H1 (cell line): ENCODE results near the gene BEX3. TPM values are rescaled to one million over a fixed set of nuclear protein-coding genes. Genes with fewer than 3 reads are reported as not detected.

Experiments used
- CTCF ChIA-PET: fragments of 300-600 bp; sonication (Branson Sonifier 250); formaldehyde crosslinking; loops from one replicate; lab custom pipeline; 2021; ENCODE audit not compliant: partially characterized antibody; lab: Charles Lee
- POLR2A ChIA-PET: fragments of 300-600 bp; sonication (Branson Sonifier 250); formaldehyde crosslinking; loops from one replicate; lab custom pipeline; 2021; ENCODE audit warnings: inconsistent platforms; ENCODE audit not compliant: partially characterized antibody; lab: Charles Lee
- DNase-seq, 2 experiments: peaks; one replicate each; pipeline versions ENCODE4 v3.0.0 to v3.0.0-alpha.2; 2010 to 2022; ENCODE audit warnings: low spot score in 2 of 2, low read depth in 1 of 2, mixed read lengths in 1 of 2
- FAIRE-seq: peaks from 2 replicates; lab custom pipeline; 2011; peaks lifted over from hg19 to GRCh38; lab: Jason Lieb, UNC
- H2AFZ ChIP-seq: 2 replicates; pipeline ENCODE4 v1.8.1; 2012; ENCODE audit warnings: low read length, inconsistent platforms
- H2AK5ac ChIP-seq: 2 replicates; pipeline ENCODE4 v1.6.1; 2013; ENCODE audit warnings: low read depth, low read length
- H2BK120ac ChIP-seq: replicated peaks from 2 replicates; pipeline ENCODE3; 2013; ENCODE audit warnings: low read depth, low read length, inconsistent platforms
- H2BK12ac ChIP-seq: 2 replicates; pipeline ENCODE4 v1.6.1; 2013; ENCODE audit warnings: low read depth, low read length
- H2BK15ac ChIP-seq: 2 replicates; pipeline ENCODE4 v1.6.1; 2013; ENCODE audit warnings: low read length
- H2BK20ac ChIP-seq: 2 replicates; pipeline ENCODE4 v1.6.1; 2013; ENCODE audit warnings: low read length
- H2BK5ac ChIP-seq: 2 replicates; pipeline ENCODE4 v1.6.1; 2013; ENCODE audit warnings: low read depth, low read length
- H3K14ac ChIP-seq: 2 replicates; pipeline ENCODE4 v1.6.1; 2013; ENCODE audit warnings: inconsistent platforms; ENCODE audit not compliant: insufficient read length
- H3K18ac ChIP-seq: 2 replicates; pipeline ENCODE4 v1.6.1; 2013; ENCODE audit warnings: low read length; ENCODE audit errors: extremely low read depth
- H3K23ac ChIP-seq: 2 replicates; pipeline ENCODE4 v1.6.1; 2013; ENCODE audit warnings: inconsistent platforms; ENCODE audit not compliant: insufficient read length
- H3K23me2 ChIP-seq: 2 replicates; pipeline ENCODE4 v1.6.1; 2013; ENCODE audit warnings: low read depth, low read length
- H3K27ac ChIP-seq: 2 replicates; pipeline ENCODE4 v1.6.1; 2011; ENCODE audit warnings: low read depth, low read length, inconsistent platforms
- H3K27me3 ChIP-seq, 4 experiments: replicated peaks in 1 of 4; 1 replicate in 1 of 4; 2 replicates in 3 of 4; pipeline versions ENCODE4 v1.6.1 to v1.8.1; 2011 to 2013; ENCODE audit warnings: low read length in 3 of 4, mild to moderate bottlenecking in 3 of 4, inconsistent platforms in 2 of 4, mixed read lengths in 2 of 4, moderate library complexity in 1 of 4; ENCODE audit not compliant: control insufficient read depth in 3 of 4, insufficient read depth in 3 of 4; ENCODE audit errors: extremely low read depth in 1 of 4
- H3K36me3 ChIP-seq, 4 experiments: 2 replicates each; pipeline versions ENCODE4 v1.6.1 to v1.8.1; 2011 to 2013; ENCODE audit warnings: mild to moderate bottlenecking in 4 of 4, low read length in 3 of 4, moderate library complexity in 2 of 4, control low read depth in 1 of 4, inconsistent platforms in 1 of 4; ENCODE audit not compliant: insufficient read depth in 4 of 4, control insufficient read depth in 2 of 4
- H3K4ac ChIP-seq: replicated peaks from 2 replicates; pipeline ENCODE3; 2013; ENCODE audit warnings: low read length, low read depth, mixed read lengths, inconsistent platforms; ENCODE audit not compliant: insufficient read length
- H3K4me1 ChIP-seq, 4 experiments: replicated peaks in 1 of 4; 1 replicate in 1 of 4; 2 replicates in 3 of 4; pipeline versions ENCODE4 v1.6.1 to v1.8.1; 2011 to 2013; ENCODE audit warnings: low read length in 3 of 4, inconsistent platforms in 2 of 4, mixed read lengths in 1 of 4; ENCODE audit not compliant: insufficient read depth in 4 of 4, control insufficient read depth in 3 of 4
- H3K4me2 ChIP-seq, 2 experiments: 2 replicates each; pipeline versions ENCODE4 v1.6.1 to v1.8.1; 2011 to 2013; ENCODE audit warnings: low read depth in 2 of 2, low read length in 2 of 2, control low read depth in 1 of 2, inconsistent platforms in 1 of 2, mild to moderate bottlenecking in 1 of 2; ENCODE audit not compliant: insufficient read depth in 1 of 2
- H3K4me3 ChIP-seq, 4 experiments: fragments of 200-600, 300-600 bp in 1 of 4; sonication (generic), shearing (Covaris generic), sonication (Bioruptor Twin) in 1 of 4; 2 replicates each; pipeline versions ENCODE4 v1.5.1 to v1.8.1; 2011 to 2016; ENCODE audit warnings: low read length in 4 of 4, low read depth in 3 of 4, control low read depth in 2 of 4, inconsistent platforms in 2 of 4, mild to moderate bottlenecking in 2 of 4, mixed read lengths in 1 of 4, moderate library complexity in 1 of 4; ENCODE audit not compliant: insufficient read depth in 2 of 4; ENCODE audit errors: extremely low read depth in 1 of 4
- H3K56ac ChIP-seq: replicated peaks from 2 replicates; pipeline ENCODE3; 2013; ENCODE audit warnings: low read depth, mild to moderate bottlenecking, mixed read lengths, low read length, inconsistent platforms; ENCODE audit not compliant: insufficient read length
- H3K79me1 ChIP-seq: 2 replicates; pipeline ENCODE4 v1.6.1; 2013; ENCODE audit warnings: low read depth, low read length, control low read depth
- H3K79me2 ChIP-seq, 2 experiments: 2 replicates each; pipeline versions ENCODE4 v1.6.1 to v1.8.1; 2012 to 2013; ENCODE audit warnings: low read length in 2 of 2, mild to moderate bottlenecking in 2 of 2, inconsistent platforms in 1 of 2; ENCODE audit not compliant: insufficient read depth in 2 of 2, control insufficient read depth in 1 of 2
- H3K9ac ChIP-seq, 4 experiments: replicated peaks in 1 of 4; 1 replicate in 1 of 4; 2 replicates in 3 of 4; pipeline versions ENCODE4 v1.6.1 to v1.8.1; 2011 to 2013; ENCODE audit warnings: low read depth in 3 of 4, low read length in 3 of 4, control low read depth in 2 of 4, mild to moderate bottlenecking in 2 of 4, moderate library complexity in 2 of 4, inconsistent platforms in 1 of 4; ENCODE audit errors: extremely low read depth in 1 of 4
- H3K9me3 ChIP-seq, 2 experiments: 2 replicates each; pipeline versions ENCODE4 v1.6.1 to v1.8.1; 2012 to 2013; ENCODE audit warnings: mild to moderate bottlenecking in 2 of 2, moderate library complexity in 2 of 2, control low read depth in 1 of 2, inconsistent platforms in 1 of 2, low read depth in 1 of 2, low read length in 1 of 2, mixed read lengths in 1 of 2; ENCODE audit not compliant: insufficient read depth in 2 of 2
- H4K20me1 ChIP-seq, 2 experiments: replicated peaks in 1 of 2; 2 replicates each; pipeline versions ENCODE3 to v1.8.1; 2011 to 2013; ENCODE audit warnings: inconsistent platforms in 2 of 2, low read length in 2 of 2, mild to moderate bottlenecking in 1 of 2; ENCODE audit not compliant: insufficient read depth in 2 of 2, control insufficient read depth in 1 of 2
- H4K5ac ChIP-seq: 2 replicates; pipeline ENCODE4 v1.6.1; 2013; ENCODE audit warnings: low read length, low read depth, mixed read lengths, inconsistent platforms; ENCODE audit not compliant: insufficient read length
- H4K8ac ChIP-seq: 2 replicates; pipeline ENCODE4 v1.8.0; 2013; ENCODE audit warnings: mild to moderate bottlenecking, moderate library complexity, low read length, inconsistent platforms; ENCODE audit not compliant: insufficient read depth; ENCODE audit errors: extremely low read depth
- H4K91ac ChIP-seq: replicated peaks from 2 replicates; pipeline ENCODE3; 2013; ENCODE audit warnings: low read length, mixed read lengths, inconsistent platforms; ENCODE audit not compliant: insufficient read length
- RBBP5 ChIP-seq: IDR thresholded peaks from 2 replicates; pipeline ENCODE4 v1.7.1; 2012; ENCODE audit warnings: low read depth, mild to moderate bottlenecking, inconsistent platforms, low read length, moderate library complexity, borderline replicate concordance
- WGBS, 2 experiments: shearing (Covaris generic) in 1 of 2; methylation state at CpG; one replicate each; pipeline versions ENCODE4 v1.1.6 to v1.1.7; 2013 to 2015; ENCODE audit warnings: low lambda C conversion rate in 2 of 2, mixed read lengths in 2 of 2, inconsistent platforms in 1 of 2, low coverage in 1 of 2, missing lambda C conversion rate in 1 of 2; ENCODE audit not compliant: insufficient replicate concordance in 2 of 2, insufficient coverage in 1 of 2, insufficient read length in 1 of 2; ENCODE audit errors: extremely low coverage in 1 of 2, missing lambda C conversion rate in 1 of 2; 5-methylcytosine and 5-hydroxymethylcytosine counted together
- polyA plus RNA-seq, 7 experiments: library from polyadenylated mRNA; depleted of rRNA in 3 of 7; stranded (reverse) in 5 of 7; unstranded in 2 of 7; fragments of >200 nt in 5 of 7; fragments of 200-250 nt in 2 of 7; gene quantifications; 1 replicate in 5 of 7; 2 replicates in 1 of 7; 4 replicates in 1 of 7; pipeline versions ENCODE4 v1.2.1 to v1.2.3, GENCODE V29; 2011 to 2013; ENCODE audit warnings: missing spikeins in 2 of 7, mixed read lengths in 2 of 7
- total RNA-seq: library from RNA; stranded (reverse); fragmentation: NEBNext Ultra II Directional; extraction: Animal tissue kit (Norgen Biotek cat#: 25700); gene quantifications from 2 replicates; pipeline ENCODE4 v1.2.1, GENCODE V29; 2021

The BEX3 gene
- total and polyA plus RNA-seq, 2 of the 8 experiments (the other 6 are each of a cell fraction or from before 2014, with no cell fraction given), result 330 to 366 TPM

GRCh38 chrX:103414561-103414960 lies 38.2 kb downstream of the BEX3 start:
- Histone ChIP-seq H2BK5ac (no peak overlapping the region), H3K14ac (no peak overlapping the region), H4K8ac (no peak overlapping the region), H3K4me1 (peaks cover 0 to 4% (median 0%) of the 10 kb centered on the region in 4 experiments; a peak in 1 of 7 replicates), H2AFZ (no peak overlapping the region), H3K4ac (no peak overlapping the region), H4K91ac (no peak overlapping the region), H2AK5ac (no peak overlapping the region), H3K36me3 (peaks cover 0 to 2% (median 1%) of the 10 kb centered on the region in 4 experiments; a peak in 1 of 8 replicates), H3K27me3 (no peaks in the 10 kb centered on the region; a peak in 3 of 7 replicates), H3K79me1 (0 out of 2 replicates have a peak, but pooled peaks cover 2% of the 10 kb centered on the region), H2BK12ac (no peak overlapping the region), H3K4me3 (no peak overlapping the region), H3K23ac (no peak overlapping the region), H3K4me2 (no peak overlapping the region), H4K20me1 (peaks cover 2% of the 10 kb centered on the region in 2 experiments), H3K56ac (no peak overlapping the region), H3K27ac (no peak overlapping the region), H3K9ac (no peak overlapping the region), H3K9me3 (no peaks in the 10 kb centered on the region), H4K5ac (no peak overlapping the region), H2BK15ac (no peak overlapping the region), H3K23me2 (no peaks in the 10 kb centered on the region), H2BK20ac (no peak overlapping the region), H3K79me2 (no peaks in the 10 kb centered on the region), H2BK120ac (no peak overlapping the region), H3K18ac (no peak overlapping the region)
- DNase-seq (no peak), FAIRE-seq (no peak)
- WGBS, 2 experiments, result 92% methylated on average over 6 of the region's 7 CpGs; no CpG with 5 or more reads in 1 of the 2 experiments
- CTCF ChIA-PET, result interaction anchor here (1.2 kb wide), 1 partner anchor 49 kb away, joined by 6 read pairs; no protein-coding TSS in a partner anchor
- POLR2A ChIA-PET, result interaction anchor here (1.2 to 1.4 kb wide), 2 partner anchors 10 to 13 kb away, joined by 3 to 4 read pairs; no protein-coding TSS in a partner anchor
- no peak for TF ChIP-seq RBBP5
